Psoas muscle (tissue), 8 donors: Measurements from ENCODE around the gene ST6GALNAC5. TPM values are rescaled to one million over a fixed set of nuclear protein-coding genes. Genes with fewer than 3 reads are reported as not detected.

Source experiments
- ATAC-seq, 4 donors: fragments of 200-7000 bp; cut with Tn5 transposase; one replicate each; pipeline ENCODE4 v1.9.1; 2020; ENCODE audit warnings: moderate library complexity in 3 of 4, mild to moderate bottlenecking in 2 of 4
- DNase-seq, 2 donors: peaks; one replicate each; pipeline ENCODE4 v3.0.0-alpha.2; 2020
- H3K27ac ChIP-seq: fragments of 200-600 bp; one replicate; pipeline ENCODE4 v1.8.0; 2022
- H3K27me3 ChIP-seq, 3 donors: fragments of 200-600 bp in 1 of 3; one replicate each; pipeline versions ENCODE4 v1.6.1 to v1.8.0; 2013 to 2022; ENCODE audit warnings: low read length in 2 of 3, mild to moderate bottlenecking in 2 of 3, moderate library complexity in 1 of 3; ENCODE audit not compliant: insufficient read depth in 3 of 3
- H3K36me3 ChIP-seq, 2 donors: fragments of 200-600 bp in 1 of 2; one replicate each; pipeline versions ENCODE4 v1.6.1 to v1.8.0; 2013 to 2022; ENCODE audit warnings: low read depth in 1 of 2, mild to moderate bottlenecking in 1 of 2, moderate library complexity in 1 of 2; ENCODE audit not compliant: insufficient read depth in 1 of 2
- H3K4me1 ChIP-seq: fragments of 200-600 bp; one replicate; pipeline ENCODE4 v1.8.0; 2022
- H3K4me3 ChIP-seq: fragments of 200-600 bp; one replicate; pipeline ENCODE4 v1.8.0; 2022; ENCODE audit warnings: mild to moderate bottlenecking
- H3K9me3 ChIP-seq: fragments of 200-600 bp; one replicate; pipeline ENCODE4 v1.8.0; 2022
- WGBS, 3 donors: extraction: QIAGEN DNeasy Blood & Tissue Kit; methylation state at CpG; one replicate each; pipeline versions ENCODE4 v1.1.6 to v1.1.7; 2013; 5-methylcytosine and 5-hydroxymethylcytosine counted together
- intact Hi-C, 2 donors: fragments of 100-400 bp; cut with DNase I; formaldehyde crosslinking; loops; one replicate each; pipeline versions ENCODE4 v1.11.0 to v1.14.2; 2022
- polyA plus RNA-seq, 3 donors: library from polyadenylated mRNA; stranded (reverse); fragments of 200-250 nt; gene quantifications; one replicate each; pipeline ENCODE4 v1.2.3, GENCODE V29; 2013
- total RNA-seq, 4 donors: library from RNA; stranded (reverse); fragmentation: NEBNext Ultra II Directional in 2 of 4; extraction: Animal tissue kit (Norgen Biotek cat#: 25700) in 2 of 4; gene quantifications; one replicate each; pipeline versions ENCODE4 v1.2.1 to v1.2.4, GENCODE V29; 2021 to 2023
- TF ChIP-seq, protein P1 (sequence below): fragments of 200-600 bp; IDR thresholded peaks from one replicate; pipeline ENCODE4 v1.8.0; 2022; ENCODE audit warnings: antibody characterized with exemption
- donor health status: healthy with polysubstance abuse.
- donor health status: DM: no; HTN: no; CAD: no; lungs with moderate emphysema.
- donor health status: Bipolar disorder and iron deficiency.
- donor health status: healthy.
- donor health status: DM: yes; HTN: yes; CAD: no.
- donor health status: DM: no; HTN: no; CAD: no.
- donor health status: DM: no; HTN: no; CAD: no.
- donor health status: DM: yes; HTN: yes; CAD: no.

The ST6GALNAC5 gene
- total and polyA plus RNA-seq, 7 donors, result 0.05 to 0.66 (median 0.07) TPM; not detected in 2

DNA sequence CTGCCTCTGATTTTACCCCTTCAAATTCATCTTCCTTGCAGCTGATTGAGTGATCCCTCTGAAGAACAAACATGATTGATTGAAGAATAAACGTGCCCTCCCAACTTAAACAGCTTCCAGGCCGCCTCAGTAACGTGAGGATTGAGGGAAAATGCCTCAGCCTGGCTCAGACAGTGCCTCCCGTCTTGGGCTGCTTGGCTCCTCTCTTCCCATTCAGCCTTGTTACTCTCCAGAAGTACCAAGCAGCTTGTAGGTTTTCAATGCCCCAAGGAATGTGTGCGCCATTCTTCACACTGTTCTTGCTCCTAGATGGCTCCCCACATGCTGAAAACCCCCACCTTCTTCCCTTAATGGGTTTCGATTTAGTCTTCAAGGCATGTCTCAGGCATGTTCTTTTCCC is 51.8 kb downstream of the ST6GALNAC5 start:
- Histone ChIP-seq H3K36me3 (no peaks in the 10 kb centered on the region), H3K9me3 (no peaks in the 10 kb centered on the region), H3K27ac (no peak overlapping the region), H3K4me1 (no peaks in the 10 kb centered on the region), H3K4me3 (no peak overlapping the region), H3K27me3 (no peaks in the 10 kb centered on the region)
- DNase-seq (no peak), ATAC-seq (no peak)
- intact Hi-C loops, result no loop called here
- TF ChIP-seq, protein P1, sequence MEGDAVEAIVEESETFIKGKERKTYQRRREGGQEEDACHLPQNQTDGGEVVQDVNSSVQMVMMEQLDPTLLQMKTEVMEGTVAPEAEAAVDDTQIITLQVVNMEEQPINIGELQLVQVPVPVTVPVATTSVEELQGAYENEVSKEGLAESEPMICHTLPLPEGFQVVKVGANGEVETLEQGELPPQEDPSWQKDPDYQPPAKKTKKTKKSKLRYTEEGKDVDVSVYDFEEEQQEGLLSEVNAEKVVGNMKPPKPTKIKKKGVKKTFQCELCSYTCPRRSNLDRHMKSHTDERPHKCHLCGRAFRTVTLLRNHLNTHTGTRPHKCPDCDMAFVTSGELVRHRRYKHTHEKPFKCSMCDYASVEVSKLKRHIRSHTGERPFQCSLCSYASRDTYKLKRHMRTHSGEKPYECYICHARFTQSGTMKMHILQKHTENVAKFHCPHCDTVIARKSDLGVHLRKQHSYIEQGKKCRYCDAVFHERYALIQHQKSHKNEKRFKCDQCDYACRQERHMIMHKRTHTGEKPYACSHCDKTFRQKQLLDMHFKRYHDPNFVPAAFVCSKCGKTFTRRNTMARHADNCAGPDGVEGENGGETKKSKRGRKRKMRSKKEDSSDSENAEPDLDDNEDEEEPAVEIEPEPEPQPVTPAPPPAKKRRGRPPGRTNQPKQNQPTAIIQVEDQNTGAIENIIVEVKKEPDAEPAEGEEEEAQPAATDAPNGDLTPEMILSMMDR, result no peak
- WGBS, 3 donors, result 53 to 57% (median 54%) methylated on average over 6 of the region's 6 CpGs

- Histone ChIP-seq H3K4me1 (no peaks in the 10 kb centered on the region), H3K27ac (no peak overlapping the region), H3K4me3 (no peak overlapping the region), H3K36me3 (no peaks in the 10 kb centered on the region), H3K27me3 (no peaks in the 10 kb centered on the region), H3K9me3 (no peaks in the 10 kb centered on the region)
- TF ChIP-seq, protein P1, result no peak
- WGBS, 3 donors, result 65 to 71% (median 69%) methylated on average over 3 of the region's 3 CpGs
- DNase-seq (no peak), ATAC-seq (no peak)
- intact Hi-C loops, result no loop called here
Measured at GRCh38 chr1:76921590-76921989, 54.3 kb downstream of the ST6GALNAC5 start.

DNA sequence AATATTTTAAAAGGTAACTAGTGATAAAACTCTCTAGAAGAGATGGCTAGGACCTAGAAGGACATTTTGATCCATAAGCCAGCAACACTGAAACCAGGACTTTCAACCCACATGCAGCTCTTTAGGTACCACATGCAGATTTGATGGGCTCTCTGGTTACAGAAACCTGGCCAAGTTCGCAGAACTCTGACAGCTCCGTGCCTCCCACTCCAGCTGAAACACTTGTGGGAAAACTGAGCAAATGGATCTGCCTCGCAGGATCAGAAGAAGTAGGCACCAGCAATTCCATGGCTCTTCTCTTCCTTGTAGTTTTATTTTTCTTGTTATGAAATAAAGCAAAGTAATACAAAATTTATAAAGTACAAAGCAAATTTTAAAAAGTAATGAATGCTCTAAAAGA is 58.5 kb downstream of the ST6GALNAC5 start:
- no peak for DNase-seq
- 27 to 35% (median 28%) methylated on average over 3 of the region's 3 CpGs for WGBS, 3 donors
- Histone ChIP-seq H3K4me3 (no peak overlapping the region), H3K4me1 (no peaks in the 10 kb centered on the region), H3K36me3 (no peaks in the 10 kb centered on the region), H3K27me3 (no peaks in the 10 kb centered on the region), H3K9me3 (no peaks in the 10 kb centered on the region), H3K27ac (no peak overlapping the region)
- no peak for ATAC-seq
- intact Hi-C loops, result no loop called here
- TF ChIP-seq, protein P1, result no peak

- Histone ChIP-seq H3K4me1 (no peaks in the 10 kb centered on the region), H3K27ac (no peak overlapping the region), H3K36me3 (no peaks in the 10 kb centered on the region), H3K27me3 (no peaks in the 10 kb centered on the region), H3K9me3 (no peaks in the 10 kb centered on the region), H3K4me3 (no peak overlapping the region)
- intact Hi-C loops, result loop anchor here in 1 of 2 donors (1.0 kb wide), 1 partner anchor 45 kb away; no protein-coding TSS in a partner anchor
- no peak for ATAC-seq
- TF ChIP-seq, protein P1, result no peak
- WGBS, 3 donors, result 76 to 81% (median 79%) methylated on average over 2 of the region's 2 CpGs
- no peak for DNase-seq
Measured at GRCh38 chr1:76928522-76928921, 61.2 kb downstream of the ST6GALNAC5 start.

DNA sequence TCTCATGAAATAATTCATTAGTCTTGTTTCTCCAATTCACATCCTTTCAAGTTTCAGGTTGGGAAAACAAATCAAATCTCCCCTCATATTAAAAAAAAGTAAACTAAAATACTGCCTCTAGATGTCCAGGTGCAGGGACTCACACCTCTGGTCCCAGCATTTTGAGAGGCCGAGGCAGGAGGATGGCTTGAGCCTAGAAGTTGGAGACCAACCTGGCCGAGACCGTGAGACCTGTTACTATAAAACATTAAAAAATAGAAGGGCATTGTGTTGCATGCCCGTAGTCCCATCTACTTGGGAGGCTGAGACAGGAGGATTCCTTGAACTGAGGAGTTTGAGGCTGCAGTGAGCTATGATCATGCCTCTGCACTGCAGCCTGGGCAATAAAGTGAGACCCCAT is 61.9 kb downstream of the ST6GALNAC5 start:
- H3K27me3 ChIP-seq, result no peaks in the 10 kb centered on the region
- WGBS, 3 donors, result 91 to 97% (median 97%) methylated on average over 4 of the region's 4 CpGs
- no peak overlapping the region for H3K4me3 ChIP-seq
- ATAC-seq, result no peak
- H3K4me1 ChIP-seq, result no peaks in the 10 kb centered on the region
- no peak for DNase-seq
- no peaks in the 10 kb centered on the region for H3K36me3 ChIP-seq
- intact Hi-C loops, result no loop called here
- TF ChIP-seq, protein P1, result no peak
- no peak overlapping the region for H3K27ac ChIP-seq
- H3K9me3 ChIP-seq, result no peaks in the 10 kb centered on the region
